ENCODE measurements around the gene UCP2.

UCP2 gene

DNA sequence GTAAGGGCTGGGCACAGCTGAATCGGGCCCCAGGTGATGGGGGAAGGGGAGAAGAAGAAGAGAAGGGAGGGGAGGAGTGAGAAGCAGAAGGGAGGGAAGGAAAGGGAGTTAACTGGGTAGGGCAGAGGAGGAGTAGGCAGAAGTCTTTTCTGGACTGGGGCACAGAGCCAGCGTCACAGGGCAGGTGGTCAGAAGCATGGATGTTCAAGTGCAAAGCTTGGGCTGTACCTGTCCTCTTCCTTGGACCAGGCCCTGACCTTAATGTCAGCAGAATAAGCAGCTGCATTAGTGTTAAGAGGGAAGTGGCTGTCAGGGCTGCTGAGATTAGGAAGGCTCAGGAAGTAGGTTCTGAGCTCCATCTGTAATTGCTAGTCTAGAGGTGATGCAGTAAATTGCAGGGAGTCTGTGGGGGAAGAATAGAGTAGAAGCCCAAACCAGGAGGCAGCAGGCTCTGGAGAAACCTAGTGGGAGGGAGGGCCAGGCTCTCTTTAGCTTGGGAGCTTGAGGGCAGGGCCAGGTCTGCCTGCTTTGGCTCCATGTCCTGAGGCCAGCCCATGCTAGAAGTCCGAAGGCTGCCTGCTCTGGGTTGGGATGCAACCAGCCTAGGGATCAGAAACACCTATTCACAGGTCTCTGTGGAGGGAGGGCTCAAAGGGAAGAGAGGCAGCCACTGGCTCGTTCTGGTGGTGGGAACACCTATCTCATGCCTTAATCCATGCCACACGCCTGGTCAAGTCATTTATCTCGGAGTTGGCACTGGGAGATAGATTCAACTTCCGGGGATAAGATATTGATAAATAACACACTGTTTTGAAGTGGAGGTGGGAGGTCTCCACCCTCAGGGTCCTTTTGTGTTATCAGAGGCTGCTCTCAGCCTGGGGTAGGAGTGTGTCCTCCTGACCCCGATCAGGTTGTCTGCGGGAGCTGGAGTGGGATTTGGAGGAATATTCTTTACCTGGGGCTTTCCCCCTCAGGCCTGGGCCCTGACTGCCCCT lies 28.0 kb upstream of the UCP2 start:
- no peak for DNase-seq (ENCODE audit: low read depth)

DNA sequence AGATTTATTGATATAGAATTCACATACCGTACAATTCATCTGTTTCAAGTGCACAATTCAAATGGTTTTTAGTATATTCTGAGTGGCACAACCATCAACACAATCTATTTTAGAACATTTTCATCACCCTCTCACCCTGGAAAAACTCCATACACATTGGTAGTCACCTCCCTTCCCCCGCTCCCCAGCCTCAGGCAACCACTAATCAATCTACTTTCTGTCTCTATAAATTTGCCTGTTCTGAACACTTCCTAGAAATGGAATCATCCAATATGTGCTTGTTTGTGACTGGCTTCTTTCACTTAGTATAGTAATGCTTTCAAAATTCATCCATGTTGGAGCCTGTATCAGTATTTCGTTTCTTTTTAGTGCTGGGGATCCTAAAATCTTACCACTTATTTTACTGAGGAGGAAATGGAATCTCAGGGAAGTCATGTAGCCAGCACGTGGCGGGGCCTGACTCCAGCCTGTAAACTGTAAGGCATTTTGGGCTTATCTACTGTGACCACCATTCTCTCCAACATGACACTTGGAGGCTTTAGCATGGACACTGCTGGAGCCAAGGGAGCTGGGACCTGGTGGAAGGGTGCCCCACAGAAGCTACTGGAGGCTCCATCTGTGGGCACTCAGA lies 27.1 kb upstream of the UCP2 start:
- DNase-seq (ENCODE audit: low read depth): no peak

DNA sequence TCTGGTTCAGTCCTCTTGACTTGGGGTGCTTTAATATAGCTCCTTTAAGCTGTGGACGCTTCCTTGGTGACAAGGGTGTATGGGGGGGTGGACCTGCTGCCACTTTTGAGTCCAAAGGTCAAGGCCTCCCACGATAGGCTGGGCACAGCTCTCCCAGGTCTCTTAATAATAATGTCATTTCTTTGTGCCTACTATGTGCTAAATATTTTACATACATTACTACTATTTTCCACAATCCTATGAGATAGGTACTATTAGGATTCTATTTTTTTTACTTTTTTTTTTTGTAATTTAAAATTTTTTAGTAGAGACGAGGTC lies 26.5 kb upstream of the UCP2 start:
- no peak for DNase-seq (ENCODE audit: low read depth)

DNA sequence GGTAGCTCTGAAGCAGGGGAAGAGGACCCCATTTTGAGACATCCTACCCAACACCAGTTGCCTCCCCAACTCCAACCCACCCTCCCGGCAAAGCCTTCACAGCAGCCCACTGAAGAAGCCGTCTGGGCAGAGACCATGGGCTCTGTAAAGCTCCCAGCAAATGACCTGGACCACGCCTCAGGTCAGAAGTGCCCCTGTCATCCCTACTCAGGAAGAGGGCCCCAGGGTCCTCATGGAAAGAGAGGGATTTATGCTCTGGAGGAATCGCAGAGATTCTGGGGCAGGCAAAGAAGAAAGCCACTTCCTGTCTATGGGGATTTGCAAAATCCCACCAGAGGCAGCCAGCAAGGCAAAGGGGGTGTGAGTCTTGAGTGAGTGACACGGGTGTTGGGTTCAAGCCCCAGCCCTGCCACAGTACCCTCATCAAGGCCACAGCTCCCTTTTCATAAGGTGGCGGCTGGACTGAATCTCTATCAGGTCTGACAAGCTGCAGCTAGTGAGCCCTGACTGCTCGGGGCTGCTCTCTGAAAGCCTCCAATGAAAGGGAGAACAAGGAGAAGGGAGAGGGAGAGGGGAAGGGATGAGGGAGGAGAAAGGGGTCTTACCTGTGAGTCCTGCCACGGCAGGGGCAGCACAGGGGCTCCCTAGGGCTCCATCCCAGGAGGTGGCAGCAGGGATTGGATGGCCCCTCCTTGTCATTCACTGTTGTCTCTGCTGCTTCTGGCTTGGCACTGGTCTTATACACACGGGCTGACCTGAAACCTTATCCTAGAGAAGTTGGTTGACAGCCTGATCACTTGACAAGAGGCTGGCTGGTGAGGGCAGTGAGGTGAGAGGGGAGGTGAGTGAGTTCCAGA lies 26.0 kb upstream of the UCP2 start, which contains the start of gene UCP3:
Gene UCP3, minus strand, starts transcription at position 713 of the 857 bp plus-strand sequence. CDS start 2,043 bp downstream, outside the sequence.
- DNase-seq (ENCODE audit: low read depth): no peak

DNA sequence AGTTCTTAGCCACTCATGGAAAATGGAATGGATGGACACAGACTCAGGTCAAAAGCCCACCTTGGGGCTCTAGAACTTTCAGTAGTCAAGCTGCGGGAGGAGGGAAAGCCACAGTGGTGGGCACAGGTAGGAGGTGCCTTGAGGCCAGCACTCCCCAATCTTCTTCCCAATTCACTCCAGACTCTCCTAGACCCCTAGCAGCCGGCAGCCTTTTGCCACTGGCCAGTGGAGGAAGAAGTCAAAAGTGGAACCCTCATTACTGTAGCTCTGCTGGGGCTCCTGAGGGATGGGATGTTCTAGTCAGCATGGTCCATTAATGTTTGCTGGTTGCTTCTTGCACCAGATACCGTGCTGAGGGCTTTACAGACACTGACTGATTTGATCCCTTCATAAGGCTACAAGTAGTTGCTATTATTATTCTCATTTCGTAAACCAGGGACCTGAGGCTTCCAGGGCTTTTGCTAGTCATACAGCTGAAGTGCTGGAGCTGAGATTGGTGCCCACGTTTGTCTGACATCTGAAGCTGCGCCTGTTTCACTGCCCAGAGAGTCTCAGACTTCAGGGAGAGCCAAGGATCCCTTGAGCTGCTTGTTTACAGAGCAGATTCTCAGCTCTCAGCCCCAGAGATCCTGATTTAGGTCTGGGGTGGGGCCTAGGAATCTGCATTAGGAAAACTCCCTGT lies 25.2 kb upstream of the UCP2 start:
- DNase-seq (ENCODE audit: low read depth): no peak

DNA sequence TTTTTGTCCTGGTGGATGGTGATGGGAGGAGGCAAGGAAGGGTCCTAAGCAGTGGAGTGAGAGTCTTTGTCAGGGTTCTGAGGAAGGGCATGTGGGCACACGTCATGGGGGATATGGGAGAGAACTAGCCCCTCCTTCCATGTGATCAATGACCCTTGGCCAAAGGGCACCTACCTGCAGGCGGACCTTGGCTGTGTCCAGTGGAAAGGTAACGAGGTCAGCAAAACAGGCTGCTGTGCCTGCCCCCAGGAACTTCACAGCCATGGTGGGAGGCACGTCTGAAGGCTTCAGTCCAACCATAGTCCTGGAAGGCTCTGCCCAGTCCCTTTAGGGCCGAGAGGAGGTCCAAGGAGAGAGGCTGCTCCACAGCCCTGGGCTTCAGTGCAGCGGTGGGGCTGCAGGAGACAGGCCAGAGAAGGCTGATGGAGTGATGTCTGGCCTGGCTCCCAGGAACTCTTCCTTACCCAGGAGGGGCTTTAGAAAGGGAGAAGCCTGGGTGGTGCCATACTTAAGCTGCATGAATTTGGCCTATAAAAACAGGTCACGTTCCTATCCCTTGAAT lies 24.2 kb upstream of the UCP2 start:
- no peak for DNase-seq (ENCODE audit: low read depth)

DNA sequence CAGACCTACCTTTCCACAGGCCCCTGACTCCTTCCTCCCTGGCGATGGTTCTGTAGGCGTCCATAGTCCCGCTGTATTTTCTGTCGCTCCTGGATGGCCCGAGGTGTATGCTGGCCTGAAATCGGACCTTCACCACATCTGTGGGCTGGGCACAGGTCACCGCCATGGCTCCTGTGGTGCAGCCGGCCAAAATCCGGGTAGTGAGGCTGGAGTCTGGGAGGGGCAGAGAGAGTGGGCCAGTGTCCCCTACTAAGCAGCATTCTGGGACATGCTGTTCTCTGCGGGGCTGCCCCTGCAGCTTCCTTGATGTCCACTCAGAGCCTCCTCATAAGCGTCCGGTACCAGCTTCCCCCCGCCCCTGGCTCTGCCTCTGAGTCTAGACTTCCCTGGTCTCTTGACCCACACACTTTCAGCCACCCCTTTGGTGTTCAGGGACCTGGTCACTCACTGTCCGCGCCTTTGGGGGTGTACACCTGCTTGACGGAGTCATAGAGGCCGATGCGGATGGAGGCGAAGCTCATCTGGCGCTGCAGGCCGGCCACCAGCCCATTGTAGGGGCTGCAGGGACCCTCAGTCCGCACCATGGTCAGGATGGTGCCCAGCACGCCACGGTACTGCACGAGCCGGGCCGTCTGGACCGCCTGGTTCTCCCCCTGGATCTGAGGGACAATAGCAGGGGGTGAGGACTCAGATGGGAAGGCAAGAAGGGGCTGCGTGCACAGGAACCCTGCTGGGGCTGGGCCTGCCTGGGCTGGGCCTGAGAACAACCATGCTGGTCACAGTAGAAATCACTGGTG lies 23.3 kb upstream of the UCP2 start:
- no peak for DNase-seq (ENCODE audit: low read depth)

DNA sequence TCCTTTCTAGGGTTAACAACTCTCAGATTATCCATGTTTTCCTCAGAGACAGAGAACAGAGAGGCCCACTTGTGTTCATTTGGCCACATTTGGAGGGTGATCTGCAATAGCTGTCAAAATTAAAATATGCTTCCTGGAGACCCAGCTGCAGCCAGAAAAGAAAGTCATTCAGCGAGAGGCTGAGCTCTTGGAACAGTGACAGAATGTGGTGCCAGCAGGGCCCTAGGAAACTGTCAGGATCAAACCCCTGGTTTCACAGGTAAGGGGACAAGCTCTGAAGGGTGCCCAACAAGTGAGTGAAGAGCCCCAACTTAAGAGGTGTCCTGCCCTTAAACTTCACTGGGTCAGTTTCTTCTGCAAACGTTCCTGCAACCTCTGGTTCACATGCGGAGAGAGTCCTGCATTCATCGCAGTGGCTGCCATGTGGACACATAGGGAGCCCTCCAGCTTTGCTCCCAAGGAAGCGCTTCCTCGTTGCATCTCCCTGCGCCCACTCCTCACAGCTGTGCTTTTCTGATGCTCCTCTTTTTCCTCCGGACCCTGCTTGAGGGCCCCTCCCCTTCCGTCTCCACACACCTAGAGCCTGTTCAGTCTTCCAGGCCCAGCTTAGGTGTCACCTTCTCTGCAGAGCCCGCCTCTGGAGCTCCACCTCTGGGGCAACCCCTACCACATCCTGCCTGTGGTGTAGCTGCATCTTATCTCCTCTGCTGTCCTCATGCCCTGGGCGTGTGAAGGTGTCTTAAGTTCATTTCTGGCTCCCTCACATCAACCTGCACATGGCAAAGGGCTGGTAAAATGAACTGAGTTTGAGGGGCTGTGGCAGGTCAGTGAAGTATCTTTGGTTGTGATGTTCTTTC lies 22.3 kb upstream of the UCP2 start:
- peak; percentile 73 for DNase-seq (ENCODE audit: low read depth)

DNA sequence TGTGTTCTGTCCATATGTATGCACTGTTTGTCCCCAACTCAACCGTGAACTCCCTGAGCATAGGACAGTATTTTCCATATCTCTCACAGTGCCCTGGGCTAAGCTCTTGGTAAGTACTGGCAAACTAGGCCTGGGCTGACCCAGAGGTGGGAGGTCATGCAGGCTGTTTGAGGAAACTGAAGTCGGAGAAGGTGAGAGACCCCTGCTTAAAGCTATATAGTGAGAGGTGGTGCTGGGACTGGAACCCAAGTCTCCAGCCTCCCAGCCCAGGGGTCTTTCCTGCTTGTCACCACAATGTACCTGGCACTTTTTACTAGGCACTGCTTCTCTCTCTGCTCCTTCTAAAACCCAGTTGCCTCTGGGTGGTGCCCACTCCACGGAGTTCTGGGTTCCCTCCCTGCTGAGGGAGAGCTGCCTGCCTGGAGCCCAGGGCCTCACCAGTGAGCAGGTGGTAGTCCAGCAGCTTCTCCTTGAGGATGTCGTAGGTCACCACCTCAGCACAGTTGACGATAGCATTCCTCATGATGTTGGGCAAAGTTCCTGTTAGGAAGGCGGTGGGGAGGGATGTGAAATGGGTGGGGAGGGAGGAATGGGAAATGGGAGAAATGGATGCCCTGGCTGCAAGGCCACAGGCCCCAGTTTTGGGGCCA lies 21.5 kb upstream of the UCP2 start:
- DNase-seq (ENCODE audit: low read depth): no peak

DNA sequence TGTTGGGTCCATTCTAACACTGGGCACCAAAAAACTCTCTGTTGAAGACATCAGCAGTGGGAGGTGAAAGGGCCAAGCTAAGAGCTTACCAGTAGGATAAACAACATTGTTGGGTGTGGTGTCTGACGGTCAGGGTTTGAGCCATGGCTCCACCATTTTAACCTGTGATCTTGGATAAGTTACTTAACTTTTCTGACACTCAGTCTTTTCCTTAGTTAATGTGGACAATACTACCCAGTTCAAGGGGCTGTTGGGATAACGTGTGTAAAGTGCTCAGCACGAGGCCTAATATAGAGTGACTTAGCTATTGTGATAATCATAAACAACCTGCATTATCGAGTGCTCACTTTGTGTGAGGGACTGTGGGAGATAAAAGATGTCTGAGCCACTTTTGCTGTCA lies 20.2 kb upstream of the UCP2 start:
- DNase-seq (ENCODE audit: low read depth): no peak

DNA sequence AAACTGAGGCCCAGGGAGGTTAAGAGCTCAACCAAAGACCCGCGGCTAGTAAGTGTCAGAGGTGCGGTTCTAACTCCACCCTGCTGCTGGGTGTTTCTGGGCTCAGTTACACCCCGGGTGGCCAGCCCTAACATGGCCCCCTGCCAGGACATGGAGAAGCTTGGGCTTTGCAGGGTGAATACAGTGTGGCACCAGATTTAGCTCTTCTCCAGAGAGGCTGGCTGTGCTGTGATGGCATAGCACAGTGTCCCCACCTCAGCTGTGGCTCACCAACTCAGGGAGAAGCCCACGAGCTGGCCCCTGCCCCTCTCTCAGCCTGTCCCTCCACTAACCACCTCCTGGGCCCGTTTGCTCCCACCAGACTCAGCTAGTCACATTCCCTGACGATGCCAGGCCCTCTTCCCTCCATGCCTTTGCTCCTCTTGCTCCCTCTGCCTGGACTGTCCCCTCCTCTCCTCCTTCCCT lies 19.2 kb upstream of the UCP2 start:
- no peak for DNase-seq (ENCODE audit: low read depth)

DNA sequence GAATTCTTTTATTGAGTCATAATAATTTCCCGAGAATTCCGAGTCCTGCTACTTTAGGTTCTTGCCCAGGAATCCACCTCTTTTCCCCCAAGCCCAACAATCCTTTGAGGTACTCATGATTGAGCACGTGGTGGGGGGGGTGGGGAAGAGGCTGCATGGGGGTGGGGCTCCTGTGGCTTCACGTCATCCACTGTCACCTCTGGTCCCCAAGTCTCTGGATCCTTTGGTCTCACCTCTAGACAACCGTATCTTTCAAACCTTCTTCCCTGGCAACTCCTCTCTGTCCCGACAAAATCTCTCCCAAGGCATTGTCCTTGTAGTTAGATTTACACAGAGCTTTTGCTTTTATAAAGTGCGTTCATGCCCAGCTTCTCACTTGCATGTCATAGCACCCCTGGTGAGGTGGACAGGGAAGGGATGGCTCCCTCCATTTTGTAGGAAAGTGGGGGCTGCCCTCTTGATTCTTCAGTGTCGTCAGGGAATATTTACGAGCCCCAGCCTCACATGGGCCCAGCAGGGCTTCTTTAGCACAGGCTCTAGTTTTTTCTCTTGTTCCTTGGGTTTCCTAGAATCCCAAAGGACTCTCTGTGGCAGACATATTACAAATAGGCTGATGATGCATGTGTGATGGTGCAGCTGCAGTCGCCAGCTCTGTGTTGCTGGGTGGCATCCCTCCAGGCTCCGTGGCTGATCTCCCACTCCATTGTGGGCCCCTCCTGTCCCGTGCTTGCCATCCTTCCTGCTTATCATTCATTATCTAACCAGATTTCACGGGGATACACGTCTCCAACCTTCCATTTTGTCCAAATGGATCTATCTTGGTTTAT lies 17.9 kb upstream of the UCP2 start:
- no peak for DNase-seq (ENCODE audit: low read depth)

DNA sequence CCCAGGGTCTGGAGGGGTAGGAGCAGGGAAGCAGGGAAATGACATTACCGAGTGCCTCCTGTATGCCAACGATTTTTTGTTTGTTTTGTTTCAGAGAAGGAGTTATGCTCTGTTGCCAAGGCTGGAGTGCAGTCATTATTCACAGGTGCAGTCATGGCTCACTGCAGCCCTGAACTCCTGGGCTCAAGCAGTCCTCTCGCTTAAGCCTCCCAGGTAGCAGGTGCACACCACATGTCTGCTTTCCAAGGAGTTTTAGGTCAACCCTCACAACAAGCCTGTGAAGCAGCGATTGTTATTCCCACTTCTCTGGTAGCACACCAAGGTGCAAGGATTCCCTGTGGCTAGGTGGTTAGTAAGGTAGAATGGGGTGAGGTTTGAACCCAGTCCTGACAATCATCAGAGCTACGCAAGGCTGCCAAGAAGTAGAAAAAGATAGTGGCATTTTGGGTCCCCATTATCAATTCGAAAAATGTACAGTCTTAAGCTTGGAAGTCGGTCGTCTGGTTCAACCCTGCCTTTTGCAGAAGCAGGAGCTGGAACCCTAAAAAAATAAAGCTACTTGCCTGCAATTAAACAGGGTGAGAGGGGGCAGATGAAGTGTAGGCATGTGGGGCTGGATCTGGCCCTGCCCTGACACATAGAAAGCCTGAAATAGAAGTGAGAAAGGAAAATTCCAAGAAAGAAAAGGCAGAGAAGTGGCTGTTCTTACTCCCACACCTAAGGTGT lies 17.1 kb upstream of the UCP2 start:
- no peak for DNase-seq (ENCODE audit: low read depth)

DNA sequence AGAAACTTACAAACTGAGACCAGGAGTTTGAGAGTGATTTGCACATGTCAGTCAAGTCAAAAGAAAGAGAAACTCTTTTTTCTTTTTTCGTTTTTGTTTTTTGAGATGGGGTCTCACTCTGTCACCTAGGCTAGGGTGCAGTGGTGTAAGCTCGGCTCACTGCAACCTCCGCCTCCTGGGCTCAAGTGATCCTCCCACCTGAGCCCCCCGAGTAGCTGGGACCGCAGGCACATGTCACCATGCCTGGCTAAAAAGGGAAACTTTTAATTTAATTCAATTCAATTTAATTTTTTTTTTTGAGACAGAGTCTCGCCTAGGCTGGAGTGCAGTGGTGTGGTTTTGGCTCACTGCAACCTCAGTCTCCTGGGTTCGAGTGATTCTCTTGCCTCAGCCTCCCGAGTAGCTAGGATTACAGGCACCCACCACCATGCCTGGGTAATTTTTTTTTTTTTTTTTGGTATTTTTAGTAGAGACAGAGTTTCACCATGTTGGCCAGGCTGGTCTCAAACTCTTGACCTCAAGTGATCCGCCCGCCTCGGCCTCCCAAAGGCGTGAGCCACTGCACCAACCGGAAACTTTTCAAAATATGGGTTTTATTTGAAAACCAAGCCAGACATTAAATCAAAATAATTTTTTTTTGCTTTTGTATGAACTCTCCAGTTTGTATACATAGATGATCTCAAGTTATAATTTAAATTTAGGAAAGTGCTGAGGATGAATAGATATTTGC lies 16.4 kb upstream of the UCP2 start:
- DNase-seq (ENCODE audit: low read depth): no peak

DNA sequence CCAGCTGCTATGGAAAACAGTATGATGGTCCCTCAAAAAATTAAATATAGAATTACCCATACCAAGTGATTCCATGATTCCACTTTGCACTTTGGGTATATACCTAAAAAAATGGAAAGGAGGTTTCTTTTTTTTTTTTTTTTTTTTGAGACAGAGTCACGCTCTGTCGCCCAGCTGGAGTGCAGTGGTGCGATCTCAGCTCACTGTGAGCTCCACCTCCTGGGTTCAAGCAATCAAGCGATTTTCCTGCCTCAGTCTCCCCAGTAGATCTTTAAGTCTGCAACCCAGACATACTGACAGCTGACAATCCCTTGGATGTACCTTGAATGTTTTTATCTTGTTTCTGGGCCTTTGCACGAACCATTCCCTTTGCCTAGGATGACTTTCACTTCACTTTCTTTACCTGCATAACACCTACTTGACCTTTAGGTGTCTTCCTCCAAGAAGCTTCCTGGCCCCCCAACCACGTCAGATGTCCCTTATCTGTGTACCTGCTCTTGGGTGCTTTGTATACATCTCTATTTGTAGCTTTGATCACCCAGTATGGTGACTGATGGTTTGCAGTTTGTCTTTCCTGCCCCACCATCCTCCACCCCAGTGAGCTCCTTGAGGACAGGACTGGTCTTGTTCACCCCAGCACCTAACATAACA lies 14.6 kb upstream of the UCP2 start:
- no peak for DNase-seq (ENCODE audit: low read depth)

DNA sequence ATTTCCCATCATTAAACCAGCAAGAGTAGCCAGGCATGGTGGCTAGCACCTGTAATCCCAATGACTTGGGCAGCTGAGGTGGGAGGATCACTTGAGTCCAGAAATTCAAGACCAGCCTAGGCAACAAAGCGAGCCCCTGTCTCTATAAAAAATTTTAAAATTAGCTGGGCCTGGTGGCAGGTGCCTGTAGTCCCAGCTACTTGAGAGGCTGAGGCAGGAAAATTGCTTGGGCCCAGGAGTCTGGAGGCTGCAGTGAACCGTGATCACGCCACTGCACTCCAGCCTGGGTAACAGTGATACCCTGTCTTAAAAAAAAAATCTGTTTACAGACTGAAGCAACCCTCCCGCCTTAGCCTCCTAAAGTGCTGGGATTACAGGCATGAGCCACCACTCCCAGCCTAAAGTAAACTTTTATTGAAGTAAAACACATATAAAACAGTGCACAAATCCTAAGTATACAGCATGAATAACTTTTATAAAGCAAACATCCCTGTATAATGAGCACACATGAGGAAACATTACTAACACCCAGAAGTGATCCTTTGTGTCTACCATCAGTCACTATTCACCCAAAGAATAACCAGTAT lies 13.6 kb upstream of the UCP2 start:
- no peak for DNase-seq (ENCODE audit: low read depth)

All from activated T-cell treated with anti-CD3 and anti-CD28 coated beads for 48 hours (primary cell).